SK-N-SH treated with all-trans-retinoic acid at 6 μM for 48 hours (cell line): Measurements from ENCODE around the gene AP2B1.

Experiments used
- ESRRG ChIP-seq: fragments of 250-450 bp; sonication (Bioruptor Pico); IDR thresholded peaks from 2 replicates; pipeline ENCODE4 v1.6.1; 2021; ENCODE audit warnings: mild to moderate bottlenecking
- ZFP30 ChIP-seq: fragments of 450-650 bp; formaldehyde crosslinking; IDR thresholded peaks from 2 replicates; pipeline ENCODE4 v1.5.0; 2022; ENCODE audit warnings: mild to moderate bottlenecking, moderate library complexity
- ZNF8 ChIP-seq: fragments of 450-650 bp; formaldehyde crosslinking; IDR thresholded peaks from 2 replicates; pipeline ENCODE4 v1.5.0; 2020; ENCODE audit warnings: mild to moderate bottlenecking, moderate library complexity

GRCh38 chr17:35554668-35555067 lies 32.5 kb upstream of the AP2B1 start:
- TF ChIP-seq ESRRG (CRISPR knock-in tag) = no peak
- TF ChIP-seq ZFP30 = no peak
- TF ChIP-seq ZNF8 (CRISPR knock-in tag) = no peak
